GM10847 (cell line): Measurements from ENCODE around the gene RAB12.

ENCODE experiments used
- POLR2A ChIP-seq: IDR thresholded peaks from 2 replicates; pipeline ENCODE4 v1.6.1; 2011; ENCODE audit not compliant: insufficient read length; ENCODE audit errors: extremely low read depth

Gene RAB12

GRCh38 chr18:8626414-8627106 lies 17.3 kb downstream of the RAB12 start:
- no peak for TF ChIP-seq POLR2A

- no peak for TF ChIP-seq POLR2A
Measured at GRCh38 chr18:8627107-8627472, 17.9 kb downstream of the RAB12 start.

- no peak for TF ChIP-seq POLR2A
Measured at GRCh38 chr18:8627540-8627939, 18.3 kb downstream of the RAB12 start.

- no peak for TF ChIP-seq POLR2A
Measured at GRCh38 chr18:8629602-8630001, 20.4 kb downstream of the RAB12 start.

- no peak for TF ChIP-seq POLR2A
Measured at GRCh38 chr18:8630546-8630945, 21.3 kb downstream of the RAB12 start.

GRCh38 chr18:8631265-8631664 lies 22.0 kb downstream of the RAB12 start:
- TF ChIP-seq POLR2A, result no peak

GRCh38 chr18:8632386-8632785 lies 23.1 kb downstream of the RAB12 start:
- TF ChIP-seq POLR2A, result no peak

- TF ChIP-seq POLR2A, result no peak
Measured at GRCh38 chr18:8634508-8634907, 25.3 kb downstream of the RAB12 start.

- TF ChIP-seq POLR2A, result no peak
Measured at GRCh38 chr18:8635087-8635486, 25.9 kb downstream of the RAB12 start.

- no peak for TF ChIP-seq POLR2A
Measured at GRCh38 chr18:8639762-8640161, 30.5 kb downstream of the RAB12 start.

GRCh38 chr18:8643326-8643878 lies 34.2 kb downstream of the RAB12 start:
- TF ChIP-seq POLR2A, result no peak

- no peak for TF ChIP-seq POLR2A
Measured at GRCh38 chr18:8654503-8655451, 45.5 kb downstream of the RAB12 start.

- no peak for TF ChIP-seq POLR2A
Measured at GRCh38 chr18:8656232-8656631, 47.0 kb downstream of the RAB12 start.

GRCh38 chr18:8657050-8657820 lies 48.0 kb downstream of the RAB12 start:
- no peak for TF ChIP-seq POLR2A

- TF ChIP-seq POLR2A, result no peak
Measured at GRCh38 chr18:8657873-8658470, 48.7 kb downstream of the RAB12 start.
